Measurements from ENCODE around the gene TMEM62.
"Not testable (repeated sequence)": the region's sequence is repeated elsewhere in the genome, so short reads cannot be mapped to it uniquely, and the experiment has no call there.

TMEM62 gene

DNA sequence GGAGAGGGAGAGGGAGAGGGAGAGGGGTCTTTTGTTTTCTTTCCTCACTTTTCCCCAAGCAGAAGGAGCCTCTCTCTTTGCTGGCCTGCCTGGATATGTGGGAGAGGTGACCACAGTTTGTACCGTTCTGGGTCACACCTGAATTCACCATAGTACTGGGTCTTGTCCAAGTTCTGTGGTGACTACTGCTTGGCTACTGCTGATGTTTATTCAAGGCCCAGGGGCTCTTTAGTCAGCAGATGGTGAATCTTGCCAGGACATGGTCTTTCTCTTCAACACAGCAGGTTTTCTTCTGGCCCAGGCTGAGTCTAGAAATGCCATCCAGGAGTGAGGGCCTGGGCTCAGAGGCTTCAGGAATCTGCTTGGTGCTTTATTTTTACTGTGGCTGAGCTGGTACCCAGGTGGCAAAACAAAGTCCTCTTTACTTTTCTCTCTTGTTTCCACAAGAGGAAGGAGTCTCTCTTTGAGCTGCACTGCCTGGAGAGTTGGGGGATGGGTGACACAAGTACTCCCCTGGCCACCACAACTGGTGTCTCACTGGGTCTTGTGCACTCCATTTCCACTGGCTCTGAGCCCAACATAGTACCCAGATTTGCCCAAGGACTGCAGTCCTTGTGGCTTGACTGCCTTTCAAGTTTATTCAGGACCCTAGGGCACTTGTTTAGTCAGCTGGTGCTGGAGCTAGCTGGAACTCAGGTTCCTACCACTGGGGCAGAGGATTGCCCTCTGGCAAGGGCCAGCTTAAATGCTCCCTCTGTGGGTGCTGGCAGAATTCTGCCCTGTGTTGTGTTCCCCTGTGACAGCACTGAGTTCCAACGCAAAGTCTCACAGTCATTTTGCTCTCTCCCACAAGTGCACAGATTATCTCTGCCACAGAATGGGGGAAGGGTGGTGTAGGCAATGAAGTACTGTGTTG lies 35.1 kb downstream of the TMEM62 start:
- ATAC-seq (ENCODE audit: low read depth) (peak; percentile 92), DNase-seq (ENCODE audit: low spot score) (no peak)
- no peak overlapping the region for H3K4me3 ChIP-seq (ENCODE audit: severe bottlenecking)
- peak overlapping the region; percentile 37 for H3K27ac ChIP-seq (ENCODE audit: poor library complexity, severe bottlenecking)
- peaks cover 26% of the 10 kb centered on the region for H3K4me1 ChIP-seq (ENCODE audit: insufficient read depth, poor library complexity, severe bottlenecking)
- H3K36me3 ChIP-seq (ENCODE audit: low read depth), result peaks cover 54% of the 10 kb centered on the region
- TF ChIP-seq, protein P1, sequence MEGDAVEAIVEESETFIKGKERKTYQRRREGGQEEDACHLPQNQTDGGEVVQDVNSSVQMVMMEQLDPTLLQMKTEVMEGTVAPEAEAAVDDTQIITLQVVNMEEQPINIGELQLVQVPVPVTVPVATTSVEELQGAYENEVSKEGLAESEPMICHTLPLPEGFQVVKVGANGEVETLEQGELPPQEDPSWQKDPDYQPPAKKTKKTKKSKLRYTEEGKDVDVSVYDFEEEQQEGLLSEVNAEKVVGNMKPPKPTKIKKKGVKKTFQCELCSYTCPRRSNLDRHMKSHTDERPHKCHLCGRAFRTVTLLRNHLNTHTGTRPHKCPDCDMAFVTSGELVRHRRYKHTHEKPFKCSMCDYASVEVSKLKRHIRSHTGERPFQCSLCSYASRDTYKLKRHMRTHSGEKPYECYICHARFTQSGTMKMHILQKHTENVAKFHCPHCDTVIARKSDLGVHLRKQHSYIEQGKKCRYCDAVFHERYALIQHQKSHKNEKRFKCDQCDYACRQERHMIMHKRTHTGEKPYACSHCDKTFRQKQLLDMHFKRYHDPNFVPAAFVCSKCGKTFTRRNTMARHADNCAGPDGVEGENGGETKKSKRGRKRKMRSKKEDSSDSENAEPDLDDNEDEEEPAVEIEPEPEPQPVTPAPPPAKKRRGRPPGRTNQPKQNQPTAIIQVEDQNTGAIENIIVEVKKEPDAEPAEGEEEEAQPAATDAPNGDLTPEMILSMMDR (IDR thresholded peaks at IDR 0.05; ENCODE audit: poor library complexity, severe bottlenecking), result no peak
- no peaks in the 10 kb centered on the region for H3K27me3 ChIP-seq (ENCODE audit: insufficient read depth, poor library complexity, severe bottlenecking)
- H3K9me3 ChIP-seq (ENCODE audit: severe bottlenecking), result peaks cover 5% of the 10 kb centered on the region

DNA sequence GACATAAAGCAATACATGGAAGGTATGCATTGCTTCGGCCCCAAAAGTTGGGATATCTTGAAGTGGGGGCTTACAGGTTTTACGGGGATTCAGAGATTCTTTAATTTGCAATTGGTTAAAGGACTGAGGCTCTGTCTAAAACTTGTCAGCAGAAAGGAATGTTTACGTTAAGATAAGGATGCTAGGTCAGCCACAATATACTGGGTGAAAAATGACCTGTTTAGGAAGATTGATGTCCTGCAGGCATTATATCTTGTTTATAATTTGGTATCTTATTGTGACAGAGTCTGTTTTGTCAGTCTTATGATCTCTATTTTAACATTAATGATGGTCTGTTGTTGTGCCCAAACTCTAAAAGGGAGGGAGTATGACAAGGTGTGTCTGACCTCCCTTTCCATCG lies 36.5 kb downstream of the TMEM62 start:
- DNase-seq (ENCODE audit: low spot score) (no peak), ATAC-seq (ENCODE audit: low read depth) (0 out of 3 replicates have a peak, but pooled peaks have one; percentile 23)
- peaks cover 26% of the 10 kb centered on the region for H3K4me1 ChIP-seq (ENCODE audit: insufficient read depth, poor library complexity, severe bottlenecking)
- H3K27me3 ChIP-seq (ENCODE audit: insufficient read depth, poor library complexity, severe bottlenecking), result no peaks in the 10 kb centered on the region
- peaks cover 5% of the 10 kb centered on the region for H3K9me3 ChIP-seq (ENCODE audit: severe bottlenecking)
- TF ChIP-seq, protein P1 (IDR thresholded peaks at IDR 0.05; ENCODE audit: poor library complexity, severe bottlenecking), result no peak
- no peak overlapping the region for H3K4me3 ChIP-seq (ENCODE audit: severe bottlenecking)
- H3K36me3 ChIP-seq (ENCODE audit: low read depth), result peaks cover 52% of the 10 kb centered on the region
- no peak overlapping the region for H3K27ac ChIP-seq (ENCODE audit: poor library complexity, severe bottlenecking)

DNA sequence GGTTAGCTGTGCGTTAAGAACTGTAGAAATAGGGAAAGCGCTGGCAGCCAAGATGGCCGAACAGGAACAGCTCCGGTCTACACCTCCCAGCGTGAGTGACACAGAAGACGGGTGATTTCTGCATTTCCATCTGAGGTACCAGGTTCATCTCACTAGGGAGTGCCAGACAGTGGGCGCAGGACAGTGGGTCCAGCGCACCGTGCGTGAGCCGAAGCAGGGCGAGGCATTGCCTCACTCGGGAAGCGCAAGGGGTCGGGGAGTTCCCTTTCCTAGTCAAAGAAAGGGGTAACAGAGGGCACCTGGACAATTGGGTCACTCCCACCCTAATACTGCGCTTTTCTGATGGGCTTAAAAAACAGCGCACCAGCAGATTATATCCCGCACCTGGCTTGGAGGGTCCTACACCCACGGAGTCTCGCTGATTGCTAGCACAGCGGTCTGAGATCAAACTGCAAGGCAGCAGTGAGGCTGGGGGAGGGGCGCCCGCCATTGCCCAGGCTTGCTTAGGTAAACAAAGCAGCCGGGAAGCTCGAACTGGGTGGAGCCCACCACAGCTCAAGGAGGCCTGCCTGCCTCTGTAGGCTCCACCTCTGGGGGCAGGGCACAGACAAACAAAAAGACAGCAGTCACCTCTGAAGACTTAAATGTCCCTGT lies 42.4 kb downstream of the TMEM62 start:
- not testable (repeated sequence) for ATAC-seq (ENCODE audit: low read depth); H3K9me3 ChIP-seq (ENCODE audit: severe bottlenecking); DNase-seq (ENCODE audit: low spot score); H3K4me1 ChIP-seq (ENCODE audit: insufficient read depth, poor library complexity, severe bottlenecking); H3K27ac ChIP-seq (ENCODE audit: poor library complexity, severe bottlenecking); H3K27me3 ChIP-seq (ENCODE audit: insufficient read depth, poor library complexity, severe bottlenecking); H3K4me3 ChIP-seq (ENCODE audit: severe bottlenecking)
- H3K36me3 ChIP-seq (ENCODE audit: low read depth), result peaks cover 35% of the 10 kb centered on the region

DNA sequence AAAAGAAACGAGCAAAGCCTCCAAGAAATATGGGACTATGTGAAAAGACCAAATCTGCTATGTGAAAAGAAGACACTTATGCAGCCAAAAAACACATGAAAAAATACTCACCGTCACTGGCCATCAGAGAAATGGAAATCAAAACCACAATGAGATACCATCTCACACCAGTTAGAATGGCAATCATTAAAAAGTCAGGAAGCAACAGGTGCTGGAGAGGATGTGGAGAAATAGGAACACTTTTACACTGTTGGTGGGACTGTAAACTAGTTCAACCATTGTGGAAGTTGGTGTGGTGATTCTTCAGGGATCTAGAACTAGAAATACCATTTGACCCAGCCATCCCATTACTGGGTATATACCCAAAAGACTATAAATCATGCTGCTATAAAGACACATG lies 43.8 kb downstream of the TMEM62 start:
- H3K27ac ChIP-seq (ENCODE audit: poor library complexity, severe bottlenecking); H3K4me1 ChIP-seq (ENCODE audit: insufficient read depth, poor library complexity, severe bottlenecking); H3K27me3 ChIP-seq (ENCODE audit: insufficient read depth, poor library complexity, severe bottlenecking); DNase-seq (ENCODE audit: low spot score); ATAC-seq (ENCODE audit: low read depth); H3K9me3 ChIP-seq (ENCODE audit: severe bottlenecking); H3K4me3 ChIP-seq (ENCODE audit: severe bottlenecking): not testable (repeated sequence)
- H3K36me3 ChIP-seq (ENCODE audit: low read depth), result peaks cover 30% of the 10 kb centered on the region

DNA sequence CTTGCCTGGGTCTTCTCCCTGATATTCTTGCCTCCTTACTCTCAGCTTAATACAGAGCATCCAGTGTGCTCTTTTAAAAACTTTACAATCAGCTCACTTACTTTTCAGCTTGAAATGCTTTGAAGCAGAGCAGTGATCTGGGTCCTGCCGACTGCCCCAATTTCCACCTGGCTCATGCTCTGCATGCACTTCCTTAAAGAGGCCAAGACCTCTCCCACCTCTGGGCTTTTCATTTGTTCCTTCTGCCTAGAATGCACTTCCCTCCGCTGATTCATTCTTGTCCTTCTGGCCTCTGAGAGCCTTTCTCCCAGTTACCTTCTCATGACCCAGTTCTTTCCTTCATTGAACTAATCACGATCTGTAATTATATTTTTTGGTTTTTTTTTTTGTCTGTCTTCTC lies 49.9 kb downstream of the TMEM62 start:
- H3K27me3 ChIP-seq (ENCODE audit: insufficient read depth, poor library complexity, severe bottlenecking), result no peaks in the 10 kb centered on the region
- no peak overlapping the region for H3K4me3 ChIP-seq (ENCODE audit: severe bottlenecking)
- no peaks in the 10 kb centered on the region for H3K9me3 ChIP-seq (ENCODE audit: severe bottlenecking)
- TF ChIP-seq, protein P1 (IDR thresholded peaks at IDR 0.05; ENCODE audit: poor library complexity, severe bottlenecking), result no peak
- H3K27ac ChIP-seq (ENCODE audit: poor library complexity, severe bottlenecking), result no peak overlapping the region
- no peak for DNase-seq (ENCODE audit: low spot score)
- no peaks in the 10 kb centered on the region for H3K4me1 ChIP-seq (ENCODE audit: insufficient read depth, poor library complexity, severe bottlenecking)
- ATAC-seq (ENCODE audit: low read depth), result no peak
- peaks cover 10% of the 10 kb centered on the region for H3K36me3 ChIP-seq (ENCODE audit: low read depth)
